Measurements from ENCODE around the gene TSEN34.

- TF ChIP-seq CTCF (IDR thresholded peaks at IDR 0.05) = no peak
- TF ChIP-seq POLR2A (IDR thresholded peaks at IDR 0.05) = no peak
- TF ChIP-seq POLR2AphosphoS5 (IDR thresholded peaks at IDR 0.05) = no peak
- no peak for TF ChIP-seq EP300 (IDR thresholded peaks at IDR 0.05)
These were observed 35.4 kb upstream of the TSEN34 start for GRCh38 chr19:54155694-54156093.
